ENCODE results near the gene ZNF93.
"Not testable (repeated sequence)": the region's sequence is repeated elsewhere in the genome, so short reads cannot be mapped to it uniquely, and the experiment has no call there.

The ZNF93 gene

GRCh38 chr19:19909654-19910053 lies 8.9 kb downstream of the ZNF93 start:
- TF ChIP-seq POLR2A (IDR thresholded peaks at IDR 0.05; ENCODE audit: low read length) (no peak), GATA1 (IDR thresholded peaks at IDR 0.05; ENCODE audit: low read depth, low read length) (no peak)
- DNase-seq = no peak

- no peak for DNase-seq
Measured at GRCh38 chr19:19911150-19911549, 10.4 kb downstream of the ZNF93 start.

DNA sequence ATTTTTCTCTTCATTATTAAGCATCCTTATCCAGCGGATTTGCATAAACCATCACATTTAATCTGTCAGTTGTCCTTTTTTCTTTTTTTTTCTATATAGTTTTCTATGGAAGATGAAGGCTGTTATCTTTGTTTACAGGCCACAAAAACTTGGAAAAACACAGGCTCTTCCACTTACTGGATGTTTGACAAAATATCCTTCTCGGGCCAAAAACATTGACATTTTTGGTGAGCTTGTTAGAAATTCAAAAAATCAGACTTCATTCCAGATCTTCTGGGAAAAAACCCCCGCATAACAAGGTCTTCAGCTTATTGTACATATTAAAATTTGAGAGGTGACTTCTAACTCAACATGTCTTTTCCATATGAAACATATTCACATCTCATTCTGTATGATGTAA lies 13.8 kb downstream of the ZNF93 start:
- TF ChIP-seq GATA1 (IDR thresholded peaks at IDR 0.05; ENCODE audit: low read depth, low read length) = no peak
- DNase-seq = no peak

More at GRCh38 chr19:19911150-19911549, 10.4 kb downstream of the ZNF93 start:
- TF ChIP-seq GATA1 (IDR thresholded peaks at IDR 0.05; ENCODE audit: low read depth, low read length) = no peak
- TF ChIP-seq POLR2A (IDR thresholded peaks at IDR 0.05; ENCODE audit: low read length) = no peak

DNA sequence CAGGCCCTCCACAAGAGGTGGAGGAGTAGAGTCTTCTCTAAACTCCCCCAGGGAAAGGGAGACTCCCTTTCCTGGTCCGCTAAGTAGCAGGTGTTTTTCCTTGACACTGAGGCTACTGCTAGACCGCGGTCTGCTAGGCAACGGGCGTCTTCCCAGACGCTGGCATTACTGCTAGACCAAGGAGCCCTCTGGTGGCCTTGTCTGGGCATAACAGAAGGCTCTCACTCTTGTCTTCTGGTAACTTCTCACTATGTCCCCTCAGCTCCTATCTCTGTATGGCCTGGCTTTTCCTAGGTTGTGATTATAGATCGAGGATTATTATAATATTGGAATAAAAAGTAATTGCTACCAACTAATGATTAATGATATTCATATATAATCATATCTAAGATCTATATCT lies 29.7 kb downstream of the ZNF93 start:
- DNase-seq = peak; percentile 15 to 21

DNA sequence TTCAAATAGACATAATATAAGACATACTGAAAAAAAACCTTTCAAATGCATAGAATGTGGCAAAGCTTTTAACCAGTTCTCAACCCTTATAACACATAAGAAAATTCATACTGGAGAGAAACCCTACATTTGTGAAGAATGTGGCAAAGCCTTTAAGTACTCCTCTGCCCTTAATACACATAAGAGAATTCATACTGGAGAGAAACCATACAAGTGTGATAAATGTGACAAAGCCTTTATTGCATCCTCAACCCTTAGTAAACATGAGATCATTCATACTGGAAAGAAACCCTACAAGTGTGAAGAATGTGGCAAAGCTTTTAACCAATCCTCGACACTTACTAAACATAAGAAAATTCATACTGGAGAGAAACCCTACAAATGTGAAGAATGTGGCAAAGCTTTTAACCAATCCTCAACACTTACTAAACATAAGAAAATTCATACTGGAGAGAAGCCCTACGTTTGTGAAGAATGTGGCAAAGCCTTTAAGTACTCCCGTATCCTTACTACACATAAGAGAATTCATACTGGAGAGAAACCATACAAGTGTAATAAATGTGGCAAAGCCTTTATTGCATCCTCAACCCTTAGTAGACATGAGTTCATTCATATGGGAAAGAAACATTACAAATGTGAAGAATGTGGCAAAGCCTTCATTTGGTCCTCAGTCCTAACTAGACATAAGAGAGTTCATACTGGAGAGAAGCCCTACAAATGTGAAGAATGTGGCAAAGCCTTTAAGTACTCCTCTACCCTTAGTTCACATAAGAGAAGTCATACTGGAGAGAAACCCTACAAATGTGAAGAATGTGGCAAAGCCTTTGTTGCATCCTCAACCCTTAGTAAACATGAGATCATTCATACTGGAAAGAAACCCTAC lies 32.9 kb downstream of the ZNF93 start:
- DNase-seq = not testable (repeated sequence)

DNA sequence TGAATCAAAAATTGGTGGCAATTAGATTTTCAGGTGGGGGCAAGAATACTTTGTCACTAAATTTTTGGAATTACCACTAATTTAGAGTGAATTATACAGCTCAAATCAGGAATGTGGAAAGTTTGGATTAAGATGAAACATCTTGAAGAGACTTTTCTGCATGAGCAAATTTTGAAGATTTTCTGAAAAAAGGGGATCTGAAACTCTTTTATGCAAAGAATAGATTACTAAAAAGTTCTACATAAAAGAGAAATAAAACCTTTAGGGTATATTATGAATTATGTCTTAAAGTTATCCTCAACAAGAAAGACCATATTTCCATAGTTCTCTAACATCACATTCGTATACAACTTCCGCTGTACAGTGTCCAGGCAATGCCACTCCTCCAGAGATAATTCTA lies 36.7 kb downstream of the ZNF93 start:
- TF ChIP-seq POLR2A (IDR thresholded peaks at IDR 0.05; ENCODE audit: low read length) (no peak), GATA1 (IDR thresholded peaks at IDR 0.05; ENCODE audit: low read depth, low read length) (no peak)
- no peak for DNase-seq

- DNase-seq = no peak
- TF ChIP-seq GATA1 (IDR thresholded peaks at IDR 0.05; ENCODE audit: low read depth, low read length) (no peak), POLR2A (IDR thresholded peaks at IDR 0.05; ENCODE audit: low read length) (no peak)
Measured at GRCh38 chr19:19938449-19938848, 37.7 kb downstream of the ZNF93 start.

GRCh38 chr19:19943848-19944582 lies 43.3 kb downstream of the ZNF93 start:
- TF ChIP-seq GATA1 (IDR thresholded peaks at IDR 0.05; ENCODE audit: low read depth, low read length) (no peak), POLR2A (IDR thresholded peaks at IDR 0.05; ENCODE audit: low read length) (no peak)
- no peak for DNase-seq

- TF ChIP-seq GATA1 (IDR thresholded peaks at IDR 0.05; ENCODE audit: low read depth, low read length) = no peak
- no peak for TF ChIP-seq POLR2A (IDR thresholded peaks at IDR 0.05; ENCODE audit: low read length)
- DNase-seq = no peak
Measured at GRCh38 chr19:19944583-19944880, 43.8 kb downstream of the ZNF93 start.

DNA sequence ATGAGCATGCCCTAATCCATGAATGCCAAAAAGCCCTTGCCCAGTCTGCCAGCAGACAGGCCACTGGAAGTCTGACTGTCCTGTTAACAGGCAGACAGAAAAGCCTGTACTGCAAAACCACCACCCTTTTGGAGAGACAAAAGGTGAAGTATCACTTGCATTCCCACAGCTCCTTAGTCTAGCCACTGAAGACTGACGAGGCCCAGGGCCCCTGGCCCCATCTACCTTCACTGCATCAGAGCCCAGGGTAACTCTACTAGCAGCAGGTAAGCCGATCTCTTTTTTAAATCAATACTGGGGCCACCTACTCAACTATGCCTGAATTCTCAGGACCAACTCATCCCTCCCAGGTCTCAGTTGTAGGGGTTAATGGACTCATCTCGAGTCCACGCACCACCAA lies 45.5 kb downstream of the ZNF93 start:
- no peak for TF ChIP-seq GATA1 (IDR thresholded peaks at IDR 0.05; ENCODE audit: low read depth, low read length)
- TF ChIP-seq POLR2A (IDR thresholded peaks at IDR 0.05; ENCODE audit: low read length) = no peak
- no peak for DNase-seq

DNA sequence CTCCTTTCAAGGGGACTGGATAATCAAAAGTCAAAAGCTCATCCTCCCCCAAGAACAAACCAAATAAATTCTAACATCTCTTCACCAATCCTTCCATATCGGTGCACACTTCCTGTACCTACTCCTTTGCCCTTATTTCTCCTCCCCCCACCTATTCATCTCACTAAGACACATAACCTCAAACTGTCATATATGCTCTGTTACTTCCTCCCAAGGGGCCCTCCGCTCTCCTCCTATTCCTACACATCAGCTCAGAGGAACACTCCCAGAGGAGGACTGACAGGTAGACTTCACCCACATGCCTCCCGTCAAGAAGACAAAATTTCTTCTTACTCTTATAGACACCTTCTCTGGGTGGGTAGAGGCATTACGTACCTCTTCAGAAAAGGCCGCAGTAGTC lies 48.1 kb downstream of the ZNF93 start:
- TF ChIP-seq GATA1 (IDR thresholded peaks at IDR 0.05; ENCODE audit: low read depth, low read length) (no peak), POLR2A (IDR thresholded peaks at IDR 0.05; ENCODE audit: low read length) (no peak)
- no peak for DNase-seq

DNA sequence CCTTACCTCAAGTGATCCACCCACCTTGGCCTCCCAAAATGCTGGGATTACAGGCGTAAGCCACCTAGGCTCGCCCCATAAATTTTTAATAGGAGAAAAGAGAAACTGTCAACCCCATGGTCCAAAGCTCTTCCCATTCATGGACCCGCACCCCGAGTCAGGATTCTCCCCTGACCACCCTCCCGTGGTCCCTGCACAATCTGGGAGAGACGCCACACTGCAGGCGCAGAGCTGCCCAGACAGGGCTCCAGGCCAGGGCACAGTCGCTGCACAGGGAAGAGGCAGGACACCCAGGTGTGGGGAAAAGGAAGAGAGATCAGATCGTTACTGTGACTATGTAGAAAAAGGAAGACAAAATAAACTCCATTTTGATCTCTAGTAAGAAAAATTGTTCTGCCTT lies 54.5 kb downstream of the ZNF93 start:
- no peak for TF ChIP-seq POLR2A (IDR thresholded peaks at IDR 0.05; ENCODE audit: low read length)
- no peak for TF ChIP-seq GATA1 (IDR thresholded peaks at IDR 0.05; ENCODE audit: low read depth, low read length)
- no peak for DNase-seq

GRCh38 chr19:19956434-19957075 lies 55.8 kb downstream of the ZNF93 start:
- no peak for TF ChIP-seq POLR2A (IDR thresholded peaks at IDR 0.05; ENCODE audit: low read length)
- no peak for TF ChIP-seq GATA1 (IDR thresholded peaks at IDR 0.05; ENCODE audit: low read depth, low read length)

DNA sequence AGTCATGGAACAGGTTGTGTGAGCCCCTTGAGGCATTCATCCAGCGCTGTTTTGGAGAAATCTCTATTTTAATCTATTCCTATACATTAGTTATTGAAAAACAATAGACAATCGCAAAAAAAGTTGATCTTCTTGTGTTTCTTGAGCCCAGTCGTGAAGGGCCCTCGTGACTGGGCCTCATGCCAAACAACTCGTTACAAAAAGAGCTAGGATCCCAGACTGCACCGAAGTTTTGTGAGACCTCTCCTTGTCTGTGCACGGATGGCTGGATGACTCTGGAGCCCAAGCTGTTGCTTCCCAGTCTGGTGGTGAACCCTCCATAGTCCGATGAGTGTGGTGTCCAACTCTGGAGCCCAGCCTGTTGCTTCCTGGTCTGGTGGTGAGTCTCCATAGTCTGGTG lies 57.0 kb downstream of the ZNF93 start:
- DNase-seq = not testable (repeated sequence)

More at GRCh38 chr19:19956434-19957075, 55.8 kb downstream of the ZNF93 start:
- DNase-seq = no peak

DNA sequence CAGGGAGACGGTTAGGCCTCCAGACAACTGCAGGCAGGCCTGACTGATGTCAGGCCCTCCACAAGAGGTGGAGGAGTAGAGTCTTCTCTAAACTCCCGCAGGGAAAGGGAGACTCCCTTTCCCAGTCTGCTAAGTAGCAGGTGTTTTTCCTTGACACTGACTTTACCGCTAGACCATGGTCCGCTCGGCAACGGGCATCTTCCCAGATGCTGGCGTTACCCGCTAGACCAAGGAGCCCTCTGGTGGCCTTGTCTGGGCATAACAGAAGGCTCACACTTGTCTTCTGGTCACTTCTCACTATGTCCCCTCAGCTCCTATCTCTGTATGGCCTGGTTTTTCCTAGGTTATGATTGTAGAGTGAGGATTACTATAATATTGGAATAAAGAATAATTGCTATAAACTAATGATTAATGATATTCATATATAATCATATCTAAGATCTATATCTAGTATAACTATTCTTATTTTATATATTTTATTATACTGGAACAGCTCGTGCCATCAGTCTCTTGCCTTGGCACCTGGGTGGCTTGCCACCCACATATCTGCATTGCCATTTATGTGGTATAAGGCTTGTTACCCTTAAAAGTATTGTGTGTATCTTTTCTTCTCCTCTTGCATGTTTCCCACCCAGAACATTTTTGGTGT lies 58.5 kb downstream of the ZNF93 start:
- peak; percentile 21 to 43 for DNase-seq
